Astrocyte (in vitro differentiated cells and primary cell): ENCODE measurements around the gene HMCN1. TPM values are rescaled to one million over a fixed set of nuclear protein-coding genes. Genes with fewer than 3 reads are reported as not detected.

Experiments
- DNase-seq: peaks from one replicate; pipeline ENCODE4 v3.0.0-alpha.2; 2010; ENCODE audit warnings: low read depth
- FAIRE-seq: peaks from 2 replicates; lab custom pipeline; 2011; peaks lifted over from hg19 to GRCh38; lab: Jason Lieb, UNC
- H2AFZ ChIP-seq: 2 replicates; pipeline ENCODE4 v1.6.0; 2012; ENCODE audit warnings: low read depth, low read length, inconsistent platforms
- H3K27ac ChIP-seq: 2 replicates; pipeline ENCODE4 v1.5.1; 2011; ENCODE audit warnings: low read depth, low read length, inconsistent platforms
- H3K27me3 ChIP-seq: 2 replicates; pipeline ENCODE4 v1.6.0; 2011; ENCODE audit warnings: low read length, inconsistent platforms; ENCODE audit not compliant: insufficient read depth
- H3K36me3 ChIP-seq: 2 replicates; pipeline ENCODE4 v1.5.1; 2011; ENCODE audit warnings: low read length, inconsistent platforms; ENCODE audit not compliant: insufficient read depth
- H3K4me1 ChIP-seq: 2 replicates; pipeline ENCODE4 v1.5.1; 2011; ENCODE audit warnings: low read length, inconsistent platforms; ENCODE audit not compliant: insufficient read depth
- H3K4me2 ChIP-seq: 2 replicates; pipeline ENCODE4 v1.6.0; 2012; ENCODE audit warnings: low read length, inconsistent platforms
- H3K4me3 ChIP-seq: 2 replicates; pipeline ENCODE4 v1.5.1; 2011; ENCODE audit warnings: low read depth, mild to moderate bottlenecking, low read length, inconsistent platforms; ENCODE audit not compliant: insufficient read depth
- H3K79me2 ChIP-seq: 2 replicates; pipeline ENCODE4 v1.6.0; 2012; ENCODE audit warnings: mild to moderate bottlenecking, low read length, inconsistent platforms; ENCODE audit not compliant: insufficient read depth
- H3K9ac ChIP-seq: 2 replicates; pipeline ENCODE4 v1.6.0; 2012; ENCODE audit warnings: mild to moderate bottlenecking, low read length, inconsistent platforms
- H3K9me3 ChIP-seq: 2 replicates; pipeline ENCODE4 v1.5.1; 2012; ENCODE audit warnings: low read depth, mild to moderate bottlenecking, low read length, inconsistent platforms; ENCODE audit not compliant: insufficient read depth
- H4K20me1 ChIP-seq: 2 replicates; pipeline ENCODE4 v1.6.0; 2012; ENCODE audit warnings: low read length, inconsistent platforms; ENCODE audit not compliant: insufficient read depth
- H3K27ac Mint-ChIP-seq: one replicate; pipeline ENCODE4 v1.8.0; 2021; ENCODE audit warnings: mild to moderate bottlenecking, mixed read lengths; ENCODE audit not compliant: unreplicated experiment
- H3K27me3 Mint-ChIP-seq: one replicate; pipeline ENCODE4 v1.8.0; 2021; ENCODE audit warnings: low read depth, mixed read lengths; ENCODE audit not compliant: unreplicated experiment
- H3K36me3 Mint-ChIP-seq: one replicate; pipeline ENCODE4 v1.8.0; 2021; ENCODE audit warnings: low read depth, mixed read lengths; ENCODE audit not compliant: unreplicated experiment
- H3K4me1 Mint-ChIP-seq: one replicate; pipeline ENCODE4 v1.8.0; 2021; ENCODE audit warnings: low read depth, mixed read lengths; ENCODE audit not compliant: unreplicated experiment
- H3K4me3 Mint-ChIP-seq: one replicate; pipeline ENCODE4 v1.8.0; 2021; ENCODE audit warnings: mild to moderate bottlenecking, moderate library complexity, mixed read lengths; ENCODE audit not compliant: unreplicated experiment
- H3K9me3 Mint-ChIP-seq: one replicate; pipeline ENCODE4 v1.8.0; 2021; ENCODE audit warnings: mild to moderate bottlenecking, mixed read lengths; ENCODE audit not compliant: unreplicated experiment
- EZH2 ChIP-seq: IDR thresholded peaks from 2 replicates; pipeline ENCODE4 v1.6.1; 2012; ENCODE audit warnings: mild to moderate bottlenecking, low read length, inconsistent platforms; ENCODE audit not compliant: insufficient read depth
- total RNA-seq: library from RNA; stranded (reverse); gene quantifications from 2 replicates; pipeline ENCODE4 v1.2.1, GENCODE V29; 2021
- TF ChIP-seq, protein P1 (sequence below): IDR thresholded peaks from 2 replicates; pipeline ENCODE4 v1.5.1; 2011; ENCODE audit warnings: low read depth, mild to moderate bottlenecking, inconsistent platforms, low read length, moderate library complexity; ENCODE audit not compliant: insufficient read depth

HMCN1 gene
- total RNA-seq, 1 donor from 2014 or later: 19.7 TPM

DNA sequence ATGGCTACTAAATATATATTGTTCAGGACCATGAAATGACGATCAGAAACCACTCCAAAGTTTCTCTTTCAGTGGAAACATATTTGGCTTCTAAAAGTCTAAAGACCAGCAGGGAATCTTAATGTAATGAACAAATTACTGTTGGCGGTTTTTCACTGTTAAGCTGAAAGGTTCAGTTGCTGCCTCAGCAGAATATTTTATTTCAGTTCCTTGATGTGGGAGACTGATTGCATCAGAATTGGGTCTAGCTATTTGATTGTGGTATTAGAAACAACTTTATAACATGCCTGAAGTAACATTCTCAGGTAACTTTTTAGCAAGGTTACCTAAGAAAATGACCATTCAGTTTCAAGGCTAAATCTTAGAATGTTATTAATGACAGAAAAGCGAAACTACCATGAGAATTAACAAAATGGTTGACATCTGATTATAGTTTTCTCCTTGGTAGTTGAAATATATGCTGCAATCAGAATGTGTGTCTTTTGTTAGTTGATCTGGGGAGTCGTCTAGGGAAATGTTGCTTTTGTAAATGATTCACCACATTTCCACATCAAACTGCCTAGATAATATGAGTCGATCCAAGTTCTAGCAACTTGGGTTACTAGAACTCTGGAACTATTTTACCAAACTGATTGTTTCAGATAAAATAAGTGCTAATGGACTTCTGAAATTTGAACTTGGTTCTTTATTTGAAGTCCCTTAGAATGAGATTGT is 200.4 kb downstream of the HMCN1 start:
- Mint-ChIP-seq H3K27me3 (no peaks in the 10 kb centered on the region), H3K27ac (peak overlapping the region; percentile 90), H3K4me3 (no peak overlapping the region), H3K36me3 (no peaks in the 10 kb centered on the region), H3K4me1 (peaks cover 13% of the 10 kb centered on the region), H3K9me3 (peaks cover 2% of the 10 kb centered on the region)
- TF ChIP-seq, protein P1, sequence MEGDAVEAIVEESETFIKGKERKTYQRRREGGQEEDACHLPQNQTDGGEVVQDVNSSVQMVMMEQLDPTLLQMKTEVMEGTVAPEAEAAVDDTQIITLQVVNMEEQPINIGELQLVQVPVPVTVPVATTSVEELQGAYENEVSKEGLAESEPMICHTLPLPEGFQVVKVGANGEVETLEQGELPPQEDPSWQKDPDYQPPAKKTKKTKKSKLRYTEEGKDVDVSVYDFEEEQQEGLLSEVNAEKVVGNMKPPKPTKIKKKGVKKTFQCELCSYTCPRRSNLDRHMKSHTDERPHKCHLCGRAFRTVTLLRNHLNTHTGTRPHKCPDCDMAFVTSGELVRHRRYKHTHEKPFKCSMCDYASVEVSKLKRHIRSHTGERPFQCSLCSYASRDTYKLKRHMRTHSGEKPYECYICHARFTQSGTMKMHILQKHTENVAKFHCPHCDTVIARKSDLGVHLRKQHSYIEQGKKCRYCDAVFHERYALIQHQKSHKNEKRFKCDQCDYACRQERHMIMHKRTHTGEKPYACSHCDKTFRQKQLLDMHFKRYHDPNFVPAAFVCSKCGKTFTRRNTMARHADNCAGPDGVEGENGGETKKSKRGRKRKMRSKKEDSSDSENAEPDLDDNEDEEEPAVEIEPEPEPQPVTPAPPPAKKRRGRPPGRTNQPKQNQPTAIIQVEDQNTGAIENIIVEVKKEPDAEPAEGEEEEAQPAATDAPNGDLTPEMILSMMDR: no peak
- TF ChIP-seq EZH2: no peak
- H3K4me1 ChIP-seq: peaks cover 5% of the 10 kb centered on the region
- H4K20me1 ChIP-seq: no peaks in the 10 kb centered on the region
- peak; percentile 55 for FAIRE-seq
- peak; percentile 30 for DNase-seq
- H3K27ac ChIP-seq: no peak overlapping the region
- no peaks in the 10 kb centered on the region for H3K27me3 ChIP-seq
- H3K9me3 ChIP-seq: no peaks in the 10 kb centered on the region
- no peak overlapping the region for H2AFZ ChIP-seq
- no peak overlapping the region for H3K4me3 ChIP-seq
- H3K79me2 ChIP-seq: no peaks in the 10 kb centered on the region
- no peak overlapping the region for H3K9ac ChIP-seq
- H3K36me3 ChIP-seq: no peaks in the 10 kb centered on the region
- no peak overlapping the region for H3K4me2 ChIP-seq

DNA sequence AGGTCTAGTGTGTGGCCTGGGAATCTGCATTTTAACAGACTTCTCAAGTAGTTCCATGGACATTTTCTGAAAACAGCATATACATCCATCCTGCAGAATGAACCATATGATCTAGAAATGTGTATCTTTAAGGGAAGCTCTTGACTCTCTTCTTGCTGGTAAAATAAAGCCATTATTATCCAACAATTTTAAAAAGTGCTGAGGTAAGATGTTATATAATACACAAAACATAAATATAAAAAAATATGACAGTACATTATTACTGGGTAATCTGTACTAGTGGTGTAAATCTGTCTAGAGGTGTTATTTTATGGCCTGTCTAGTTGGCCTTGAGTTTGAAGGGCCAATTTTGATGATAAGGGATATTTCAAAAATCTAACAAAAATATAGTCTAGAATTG is 201.2 kb downstream of the HMCN1 start:
- H4K20me1 ChIP-seq: no peaks in the 10 kb centered on the region
- TF ChIP-seq, protein P1: no peak
- TF ChIP-seq EZH2: no peak
- no peak overlapping the region for H3K27ac Mint-ChIP-seq
- no peaks in the 10 kb centered on the region for H3K9me3 ChIP-seq
- no peak overlapping the region for H3K4me3 Mint-ChIP-seq
- DNase-seq (no peak), FAIRE-seq (no peak)
- no peaks in the 10 kb centered on the region for H3K36me3 ChIP-seq
- no peaks in the 10 kb centered on the region for H3K36me3 Mint-ChIP-seq
- peaks cover 2% of the 10 kb centered on the region for H3K9me3 Mint-ChIP-seq
- no peak overlapping the region for H3K4me3 ChIP-seq
- no peaks in the 10 kb centered on the region for H3K79me2 ChIP-seq
- no peaks in the 10 kb centered on the region for H3K27me3 Mint-ChIP-seq
- no peak overlapping the region for H2AFZ ChIP-seq
- no peak overlapping the region for H3K9ac ChIP-seq
- H3K27me3 ChIP-seq: no peaks in the 10 kb centered on the region
- H3K4me2 ChIP-seq: no peak overlapping the region
- no peak overlapping the region for H3K27ac ChIP-seq
- peaks cover 11% of the 10 kb centered on the region for H3K4me1 Mint-ChIP-seq
- H3K4me1 ChIP-seq: peaks cover 5% of the 10 kb centered on the region

DNA sequence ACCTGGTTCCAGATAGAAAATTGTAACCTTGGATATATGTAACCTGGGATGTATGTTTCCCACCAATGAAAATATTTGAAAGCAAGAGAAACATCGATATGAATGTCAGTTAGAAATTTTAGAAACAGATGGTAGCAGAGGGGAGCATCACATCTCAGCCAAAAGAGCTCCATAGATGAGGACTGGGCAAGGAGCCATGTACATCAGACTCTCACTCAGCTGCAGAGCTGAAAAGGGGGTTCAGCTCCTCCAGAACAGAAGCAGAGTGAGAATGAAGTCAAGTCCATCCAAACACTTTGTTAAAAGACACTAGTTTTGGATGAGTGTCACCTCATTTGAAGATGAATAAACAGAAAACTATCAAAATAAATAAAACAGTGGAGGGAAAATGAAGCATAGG is 202.4 kb downstream of the HMCN1 start:
- DNase-seq: no peak
- no peak overlapping the region for H3K4me3 ChIP-seq
- no peaks in the 10 kb centered on the region for H3K27me3 Mint-ChIP-seq
- H3K79me2 ChIP-seq: no peaks in the 10 kb centered on the region
- H3K27ac ChIP-seq: no peak overlapping the region
- no peaks in the 10 kb centered on the region for H3K36me3 ChIP-seq
- H4K20me1 ChIP-seq: no peaks in the 10 kb centered on the region
- no peak for TF ChIP-seq EZH2
- TF ChIP-seq, protein P1: no peak
- H3K27ac Mint-ChIP-seq: no peak overlapping the region
- H3K4me1 Mint-ChIP-seq: peaks cover 11% of the 10 kb centered on the region
- H3K4me3 Mint-ChIP-seq: no peak overlapping the region
- H3K9ac ChIP-seq: no peak overlapping the region
- peaks cover 2% of the 10 kb centered on the region for H3K9me3 Mint-ChIP-seq
- H3K4me1 ChIP-seq: peaks cover 5% of the 10 kb centered on the region
- no peak for FAIRE-seq
- no peak overlapping the region for H3K4me2 ChIP-seq
- H3K9me3 ChIP-seq: no peaks in the 10 kb centered on the region
- H2AFZ ChIP-seq: no peak overlapping the region
- no peaks in the 10 kb centered on the region for H3K27me3 ChIP-seq
- H3K36me3 Mint-ChIP-seq: no peaks in the 10 kb centered on the region
